Naive thymus-derived CD4-positive, alpha-beta T cell (primary cell): ENCODE measurements around the gene UPK2. TPM values are rescaled to one million over a fixed set of nuclear protein-coding genes. Genes with fewer than 3 reads are reported as not detected.

Experiments
- ATAC-seq: fragments of 150-1000 bp; cut with Tn5 transposase; 2 replicates; pipeline ENCODE4 v1.10.0; 2021; ENCODE audit warnings: mild to moderate bottlenecking, moderate library complexity
- CTCF ChIA-PET: fragments of 350-600 bp; sonication (Branson Sonifier 250); formaldehyde crosslinking; loops from one replicate; lab custom pipeline; 2021; ENCODE audit warnings: antibody characterized with exemption; lab: Charles Lee
- POLR2A ChIA-PET: fragments of 350-600 bp; sonication (Branson Sonifier 250); formaldehyde crosslinking; loops from one replicate; lab custom pipeline; 2021; ENCODE audit warnings: antibody characterized with exemption, inconsistent platforms; lab: Charles Lee
- DNase-seq, 9 donors: peaks; one replicate each; pipeline versions ENCODE4 v3.0.0 to v3.0.0-alpha.2; 2020 to 2022; ENCODE audit warnings: mixed read lengths in 1 of 9
- H3K27ac ChIP-seq: one replicate; pipeline ENCODE4 v1.7.0; 2013; ENCODE audit warnings: mild to moderate bottlenecking, low read depth, low read length, moderate library complexity
- H3K27me3 ChIP-seq, 2 donors: one replicate each; pipeline ENCODE4 v1.7.0; 2013; ENCODE audit warnings: low read length in 2 of 2, mild to moderate bottlenecking in 2 of 2, moderate library complexity in 2 of 2; ENCODE audit not compliant: control insufficient read depth in 2 of 2, insufficient read depth in 2 of 2
- H3K36me3 ChIP-seq, 3 experiments: 1 replicate in 2 of 3; 2 replicates in 1 of 3; pipeline ENCODE4 v1.7.0; 2013; ENCODE audit warnings: low read length in 3 of 3, mild to moderate bottlenecking in 3 of 3, moderate library complexity in 1 of 3; ENCODE audit not compliant: insufficient read depth in 3 of 3, control insufficient read depth in 2 of 3
- H3K4me1 ChIP-seq, 2 donors: one replicate each; pipeline ENCODE4 v1.7.0; 2013; ENCODE audit warnings: low read length in 2 of 2, mild to moderate bottlenecking in 2 of 2, moderate library complexity in 1 of 2; ENCODE audit not compliant: control insufficient read depth in 2 of 2, insufficient read depth in 2 of 2
- H3K4me3 ChIP-seq: 2 replicates; pipeline ENCODE4 v1.7.0; 2013; ENCODE audit warnings: mild to moderate bottlenecking, low read length
- H3K9me3 ChIP-seq, 3 experiments: 1 replicate in 2 of 3; 2 replicates in 1 of 3; pipeline ENCODE4 v1.7.0; 2013; ENCODE audit warnings: low read length in 3 of 3; ENCODE audit not compliant: control insufficient read depth in 2 of 3
- H3K27ac Mint-ChIP-seq, 9 donors: one replicate each; pipeline ENCODE4 v1.8.0; 2020 to 2022; ENCODE audit warnings: mixed read lengths in 9 of 9, mild to moderate bottlenecking in 8 of 9, moderate library complexity in 5 of 9, inconsistent platforms in 2 of 9
- H3K27me3 Mint-ChIP-seq, 5 donors: one replicate each; pipeline ENCODE4 v1.8.0; 2021 to 2022; ENCODE audit warnings: mixed read lengths in 5 of 5, mild to moderate bottlenecking in 1 of 5
- H3K36me3 Mint-ChIP-seq, 5 donors: one replicate each; pipeline ENCODE4 v1.8.0; 2020 to 2022; ENCODE audit warnings: mixed read lengths in 5 of 5, mild to moderate bottlenecking in 3 of 5, inconsistent platforms in 1 of 5
- H3K4me1 Mint-ChIP-seq, 7 donors: one replicate each; pipeline ENCODE4 v1.8.0; 2020 to 2022; ENCODE audit warnings: mixed read lengths in 7 of 7, mild to moderate bottlenecking in 3 of 7, inconsistent platforms in 1 of 7
- H3K4me3 Mint-ChIP-seq, 10 donors: one replicate each; pipeline ENCODE4 v1.8.0; 2020 to 2022; ENCODE audit warnings: mild to moderate bottlenecking in 10 of 10, mixed read lengths in 10 of 10, moderate library complexity in 6 of 10, inconsistent platforms in 2 of 10
- H3K9me3 Mint-ChIP-seq, 11 donors: one replicate each; pipeline ENCODE4 v1.8.0; 2020 to 2022; ENCODE audit warnings: mixed read lengths in 11 of 11, mild to moderate bottlenecking in 4 of 11, inconsistent platforms in 1 of 11, moderate library complexity in 1 of 11
- intact Hi-C, 2 donors: fragments of 100-400 bp; cut with micrococcal nuclease; formaldehyde crosslinking; loops; one replicate each; pipeline ENCODE4 v1.15.1; 2023
- polyA plus RNA-seq, 2 donors: library from polyadenylated mRNA; unstranded; fragments of 300-500 nt; fragmentation: Illumina TruSeq; gene quantifications; one replicate each; pipeline ENCODE4 v1.2.3, GENCODE V29; 2021
- total RNA-seq, 6 experiments: library from RNA in 5 of 6; stranded (reverse) in 5 of 6; gene quantifications; 1 replicate in 5 of 6; 2 replicates in 1 of 6; pipeline ENCODE4 v1.2.3 and lab custom pipeline; 2021 to 2026

The UPK2 gene
- total and polyA plus RNA-seq, 7 experiments from 2014 or later, result 0.24 to 0.51 TPM; not detected in 5

DNA sequence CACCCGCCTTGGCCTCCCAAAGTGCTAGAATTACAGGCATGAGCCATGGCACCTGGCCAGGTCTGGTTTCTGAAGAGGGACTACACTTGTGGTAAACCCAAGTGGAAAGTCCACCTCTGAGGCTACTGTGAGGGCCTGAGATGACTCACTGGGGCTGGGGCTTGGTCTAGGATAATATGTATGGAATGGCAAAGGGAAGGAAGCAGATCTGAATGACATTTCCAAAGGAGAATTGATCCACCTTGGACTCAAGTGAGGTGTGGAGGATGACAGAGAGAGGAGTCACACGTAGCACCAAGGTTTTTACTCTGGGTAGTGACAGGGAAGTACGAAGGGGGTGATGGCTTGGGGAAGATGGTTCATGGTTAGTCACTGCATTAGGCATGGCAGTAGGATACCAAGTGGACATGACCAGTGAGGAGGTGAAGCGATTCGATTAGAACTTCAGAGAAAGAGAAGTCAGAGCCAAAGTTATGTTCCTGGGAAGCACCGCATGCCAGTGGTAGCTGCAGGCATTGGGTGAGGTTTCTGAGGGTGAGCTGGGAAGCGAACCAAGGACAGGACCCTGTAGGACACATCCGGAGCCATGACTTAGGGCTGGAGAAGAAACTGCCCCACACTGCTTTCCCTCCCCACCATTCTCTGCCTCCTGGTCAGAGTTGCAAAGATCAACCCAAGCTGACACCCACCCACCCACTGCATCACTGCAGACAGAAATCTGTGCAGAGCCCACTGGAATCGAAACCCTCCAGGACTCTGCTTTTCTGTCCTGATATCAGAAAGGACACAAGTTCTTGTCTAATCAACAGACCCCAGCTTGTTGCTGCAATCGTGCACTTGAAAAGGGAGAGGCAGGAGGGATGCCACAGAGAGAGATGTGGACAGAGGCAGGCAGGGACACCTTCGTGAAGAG is 17.4 kb upstream of the UPK2 start:
- Histone ChIP-seq H3K9me3 (no peaks in the 10 kb centered on the region), H3K36me3 (no peaks in the 10 kb centered on the region), H3K4me1 (peaks cover 12 to 24% of the 10 kb centered on the region in 2 donors), H3K27me3 (no peaks in the 10 kb centered on the region), H3K27ac (no peak overlapping the region), H3K4me3 (no peak overlapping the region)
- peaks cover 31 to 56% (median 52%) of the 10 kb centered on the region in 7 donors for H3K4me1 Mint-ChIP-seq
- ChIA-PET CTCF (interaction anchor here (1.5 to 2.5 kb wide), 3 partner anchors 8 to 19 kb away, joined by 6 to 16 read pairs (median 9); partner anchors contain the start of gene BCL9L), POLR2A (interaction anchor here (0.7 to 3.1 kb wide), 9 partner anchors 10 to 146 kb away, joined by 3 to 28 read pairs (median 5); partner anchors contain the start of genes BCL9L and CENATAC)
- peak overlapping the region; percentile 43 to 80 (median 62) for H3K27ac Mint-ChIP-seq
- no peaks in the 10 kb centered on the region for H3K9me3 Mint-ChIP-seq
- ATAC-seq, result no peak
- intact Hi-C loops, result loop anchor here in 1 of 2 donors (2.0 kb wide), 1 partner anchor 16 kb away; no protein-coding TSS in a partner anchor
- peaks cover 0 to 3% (median 0%) of the 10 kb centered on the region in 5 donors for H3K27me3 Mint-ChIP-seq
- H3K36me3 Mint-ChIP-seq, result no peaks in the 10 kb centered on the region
- DNase-seq, result no peak
- H3K4me3 Mint-ChIP-seq, result peak overlapping the region in 7 of 10 donors; percentile 20 to 76 (median 59)

DNA sequence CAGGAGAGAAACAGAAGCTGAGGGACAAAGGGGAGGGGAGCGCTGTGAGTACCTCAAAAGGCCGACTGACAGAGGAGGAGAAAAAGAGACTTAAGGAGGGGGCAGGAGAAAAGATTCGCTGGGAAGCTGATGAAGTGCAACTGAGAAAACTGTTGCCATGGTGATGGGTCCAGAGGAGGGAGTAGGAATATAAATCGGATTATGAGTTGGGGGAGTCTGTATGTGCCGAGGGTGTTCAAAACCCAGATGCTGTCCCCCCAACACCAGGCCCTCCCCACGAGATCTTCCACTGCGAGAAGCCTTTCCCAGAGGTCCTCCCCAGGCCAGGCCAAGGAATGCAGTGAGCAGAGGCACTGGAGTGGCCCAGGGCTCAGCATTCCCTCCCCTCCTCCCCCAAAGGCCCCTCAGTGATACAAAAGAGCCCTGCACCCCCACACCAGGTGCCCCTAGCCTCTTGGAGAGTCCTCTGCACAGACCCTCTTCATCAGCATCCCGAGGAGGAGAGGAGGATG is 16.6 kb upstream of the UPK2 start:
- Histone ChIP-seq H3K4me1 (peaks cover 12 to 24% of the 10 kb centered on the region in 2 donors), H3K36me3 (no peaks in the 10 kb centered on the region), H3K27ac (no peak overlapping the region), H3K27me3 (no peaks in the 10 kb centered on the region), H3K4me3 (no peak overlapping the region), H3K9me3 (no peaks in the 10 kb centered on the region)
- Mint-ChIP-seq H3K27me3 (peaks cover 0 to 3% (median 0%) of the 10 kb centered on the region in 5 donors), H3K4me1 (peaks cover 31 to 56% (median 51%) of the 10 kb centered on the region in 7 donors), H3K4me3 (peak overlapping the region in 6 of 10 donors; percentile 48 to 72 (median 66)), H3K27ac (peak overlapping the region in 8 of 9 donors; percentile 30 to 82 (median 70)), H3K36me3 (no peaks in the 10 kb centered on the region), H3K9me3 (no peaks in the 10 kb centered on the region)
- intact Hi-C loops, result loop anchor here in 1 of 2 donors (2.0 kb wide), 1 partner anchor 15 kb away; no protein-coding TSS in a partner anchor
- DNase-seq (no peak), ATAC-seq (no peak)
- CTCF ChIA-PET, result interaction anchor here (0.7 to 2.5 kb wide), 7 partner anchors 9 to 347 kb away, joined by 3 to 16 read pairs (median 4); partner anchors contain the start of gene BCL9L
- POLR2A ChIA-PET, result interaction anchor here (0.7 to 3.1 kb wide), 13 partner anchors 10 to 234 kb away, joined by 3 to 28 read pairs (median 5); partner anchors contain the start of genes BCL9L, C2CD2L, CENATAC and DDX6

- H3K4me1 Mint-ChIP-seq, result peaks cover 31 to 60% (median 54%) of the 10 kb centered on the region in 7 donors
- H3K36me3 Mint-ChIP-seq, result no peaks in the 10 kb centered on the region
- Histone ChIP-seq H3K36me3 (no peaks in the 10 kb centered on the region), H3K4me3 (peak overlapping the region; percentile 38), H3K9me3 (no peaks in the 10 kb centered on the region), H3K4me1 (peaks cover 12 to 24% of the 10 kb centered on the region in 2 donors), H3K27me3 (no peaks in the 10 kb centered on the region), H3K27ac (peak overlapping the region; percentile 34)
- ATAC-seq (peak; percentile 86), DNase-seq (peak in 6 of 9 donors; percentile 53 to 70 (median 58))
- H3K27me3 Mint-ChIP-seq, result peaks cover 0 to 4% (median 0%) of the 10 kb centered on the region in 5 donors
- POLR2A ChIA-PET, result interaction anchor here (0.6 to 3.1 kb wide), 15 partner anchors 11 to 572 kb away, joined by 3 to 28 read pairs (median 4); partner anchors contain the start of genes BCL9L, C2CD2L, CENATAC and DDX6
- CTCF ChIA-PET, result interaction anchor here (0.7 to 2.5 kb wide), 8 partner anchors 9 to 347 kb away, joined by 3 to 16 read pairs (median 5); partner anchors contain the start of gene BCL9L
- H3K27ac Mint-ChIP-seq, result peak overlapping the region in 8 of 9 donors; percentile 56 to 82 (median 76)
- no peaks in the 10 kb centered on the region for H3K9me3 Mint-ChIP-seq
- intact Hi-C loops, result loop anchor here in 1 of 2 donors (2.0 kb wide), 1 partner anchor 15 kb away; no protein-coding TSS in a partner anchor
- peak overlapping the region in 9 of 10 donors; percentile 33 to 74 (median 66) for H3K4me3 Mint-ChIP-seq
Measured at GRCh38 chr11:118939953-118940598, 16.0 kb upstream of the UPK2 start.

DNA sequence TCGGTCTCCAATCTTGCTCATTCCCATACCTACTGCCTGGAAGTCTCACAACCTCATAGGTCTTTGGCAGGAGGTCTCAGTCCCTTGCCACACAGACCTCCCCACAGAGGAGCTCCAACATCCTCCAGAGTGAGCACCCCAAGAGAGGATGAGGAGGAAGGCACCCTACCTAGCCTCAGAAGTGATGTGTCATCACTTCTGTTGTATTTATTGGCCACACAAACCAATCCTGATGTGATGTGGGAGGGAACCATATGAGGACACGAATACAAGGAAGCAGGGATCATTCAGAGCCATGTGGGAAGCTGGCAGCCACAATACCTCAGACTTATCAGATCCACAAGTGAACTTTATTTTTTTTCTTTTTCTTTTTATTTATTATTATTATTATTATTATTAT is 9.0 kb upstream of the UPK2 start:
- Mint-ChIP-seq H3K27me3 (peaks cover 0 to 33% (median 0%) of the 10 kb centered on the region in 5 donors), H3K9me3 (no peaks in the 10 kb centered on the region), H3K4me1 (peaks cover 5 to 22% (median 14%) of the 10 kb centered on the region in 7 donors), H3K4me3 (no peak overlapping the region), H3K36me3 (no peaks in the 10 kb centered on the region), H3K27ac (peak overlapping the region in 1 of 9 donors; percentile 20)
- H3K36me3 ChIP-seq, result no peaks in the 10 kb centered on the region
- intact Hi-C loops, result no loop called here
- no peaks in the 10 kb centered on the region for H3K27me3 ChIP-seq
- no peak overlapping the region for H3K27ac ChIP-seq
- H3K9me3 ChIP-seq, result no peaks in the 10 kb centered on the region
- no peaks in the 10 kb centered on the region for H3K4me1 ChIP-seq
- no peak overlapping the region for H3K4me3 ChIP-seq
- DNase-seq (no peak), ATAC-seq (no peak)
- ChIA-PET CTCF (interaction anchor here (0.6 to 0.7 kb wide), 2 partner anchors 11 to 945 kb away, joined by 3 read pairs; no protein-coding TSS in a partner anchor), POLR2A (interaction anchor here (0.6 kb wide), 1 partner anchor 73 kb away, joined by 3 read pairs; no protein-coding TSS in a partner anchor)

- H3K4me1 Mint-ChIP-seq, result peaks cover 5 to 22% (median 14%) of the 10 kb centered on the region in 7 donors
- H3K36me3 Mint-ChIP-seq, result no peaks in the 10 kb centered on the region
- peak overlapping the region in 1 of 9 donors; percentile 32 for H3K27ac Mint-ChIP-seq
- Histone ChIP-seq H3K27ac (no peak overlapping the region), H3K4me3 (no peak overlapping the region), H3K27me3 (no peaks in the 10 kb centered on the region), H3K36me3 (no peaks in the 10 kb centered on the region), H3K9me3 (no peaks in the 10 kb centered on the region), H3K4me1 (no peaks in the 10 kb centered on the region)
- no peak overlapping the region for H3K4me3 Mint-ChIP-seq
- CTCF ChIA-PET, result interaction anchor here (0.6 to 1.1 kb wide), 3 partner anchors 13 to 324 kb away, joined by 3 read pairs; no protein-coding TSS in a partner anchor
- H3K9me3 Mint-ChIP-seq, result no peaks in the 10 kb centered on the region
- peaks cover 0 to 38% (median 0%) of the 10 kb centered on the region in 5 donors for H3K27me3 Mint-ChIP-seq
- POLR2A ChIA-PET, result interaction anchor here (0.9 kb wide), 1 partner anchor 160 kb away, joined by 3 read pairs; no protein-coding TSS in a partner anchor
- no peak for DNase-seq
- intact Hi-C loops, result no loop called here
- ATAC-seq, result no peak
Measured at GRCh38 chr11:118948000-118948399, 8.1 kb upstream of the UPK2 start.
